GM18519 (cell line): ENCODE measurements around the gene ITGB3BP.
A peak's percentile ranks its signal among the peaks of the same experiment; 100 is the strongest.
"Not testable (repeated sequence)": the region's sequence is repeated elsewhere in the genome, so short reads cannot be mapped to it uniquely, and the experiment has no call there.

ENCODE experiments used
- ATAC-seq: cut with Tn5 transposase; IDR thresholded peaks from one replicate; pipeline ENCODE4 v1.9.1; 2021; ENCODE audit warnings: mild to moderate bottlenecking, moderate library complexity; ENCODE audit not compliant: unreplicated experiment, low FRiP score

Gene ITGB3BP, protein sequence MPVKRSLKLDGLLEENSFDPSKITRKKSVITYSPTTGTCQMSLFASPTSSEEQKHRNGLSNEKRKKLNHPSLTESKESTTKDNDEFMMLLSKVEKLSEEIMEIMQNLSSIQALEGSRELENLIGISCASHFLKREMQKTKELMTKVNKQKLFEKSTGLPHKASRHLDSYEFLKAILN

GRCh38 chr1:63522891-63523728 is at the start of gene ITGB3BP, which contains the start of gene EFCAB7:
ITGB3BP (minus strand) TSS chr1:63523225; CDS start chr1:63523133, 92 bp downstream.
EFCAB7 (plus strand) TSS chr1:63523525; CDS start chr1:63525573, 2,048 bp downstream.
- peak; percentile 89 for ATAC-seq

DNA sequence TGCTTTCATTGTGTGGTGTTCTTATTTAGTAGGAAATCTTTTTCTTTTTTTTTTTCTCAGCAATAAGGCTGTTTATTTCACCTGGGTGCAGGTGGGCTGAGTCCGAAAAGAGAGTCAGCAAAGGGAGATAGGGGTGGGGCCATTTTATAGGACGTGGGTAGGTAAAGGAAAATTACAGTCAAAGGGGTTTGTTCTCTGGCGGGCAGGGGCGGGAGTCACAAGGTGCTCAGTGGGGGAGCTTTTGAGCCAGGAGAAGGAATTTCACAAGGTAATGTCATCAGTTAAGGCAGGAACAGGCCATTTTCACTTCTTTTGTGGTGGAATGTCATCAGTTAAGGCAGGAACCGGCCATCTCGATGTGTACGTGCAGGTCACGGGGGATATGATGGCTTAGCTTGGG is 49.7 kb upstream of the ITGB3BP start:
- ATAC-seq: not testable (repeated sequence)

DNA sequence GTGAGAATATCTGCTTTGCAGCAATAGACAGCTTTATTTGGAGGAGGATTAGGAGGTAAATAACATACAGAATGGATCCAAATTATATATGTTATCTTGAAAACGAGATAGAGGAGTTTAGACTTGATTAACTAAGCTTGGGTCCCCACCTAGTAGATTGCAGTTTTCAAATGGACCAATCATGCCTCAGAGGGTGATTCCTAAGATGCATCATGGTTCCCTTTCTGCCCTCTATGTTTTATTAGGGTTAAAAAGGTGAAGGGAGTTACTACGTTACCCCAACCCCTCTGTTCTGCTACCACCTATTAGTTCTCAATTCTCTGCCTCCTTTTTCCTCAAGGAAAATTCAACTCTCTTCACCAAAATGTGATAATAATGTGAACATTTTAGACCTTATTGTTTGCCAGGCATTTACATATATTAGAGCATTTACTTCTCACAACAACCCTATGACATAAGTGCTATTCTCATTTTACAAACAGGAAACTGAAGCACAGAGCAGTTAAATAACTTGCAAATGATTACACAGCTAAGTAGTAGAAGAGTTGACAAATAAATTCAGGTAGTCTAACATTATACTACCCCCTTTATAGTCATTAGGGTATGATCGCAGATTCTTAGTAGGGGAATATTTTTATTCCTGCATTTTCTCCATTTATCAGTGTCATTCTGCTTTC is 46.8 kb upstream of the ITGB3BP start:
- no peak for ATAC-seq

DNA sequence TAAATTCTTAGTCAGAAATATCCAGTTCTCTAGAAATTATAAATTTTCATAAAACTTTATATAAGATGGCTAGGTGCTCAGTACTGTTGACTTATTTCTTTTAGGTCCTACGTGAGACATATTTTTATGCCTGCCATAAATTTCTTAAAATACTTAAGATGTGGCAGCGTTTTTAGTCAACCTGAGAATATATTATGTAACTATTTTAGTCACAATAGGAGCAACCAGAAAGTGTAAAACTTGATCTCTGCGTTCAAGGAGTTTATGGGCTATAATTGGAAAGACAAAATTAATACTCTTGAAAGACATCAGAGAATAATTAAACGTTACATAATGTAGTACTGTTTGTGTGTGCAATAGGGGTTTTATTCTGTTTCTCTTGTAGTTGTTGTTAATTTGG is 46.0 kb upstream of the ITGB3BP start:
- ATAC-seq: no peak

DNA sequence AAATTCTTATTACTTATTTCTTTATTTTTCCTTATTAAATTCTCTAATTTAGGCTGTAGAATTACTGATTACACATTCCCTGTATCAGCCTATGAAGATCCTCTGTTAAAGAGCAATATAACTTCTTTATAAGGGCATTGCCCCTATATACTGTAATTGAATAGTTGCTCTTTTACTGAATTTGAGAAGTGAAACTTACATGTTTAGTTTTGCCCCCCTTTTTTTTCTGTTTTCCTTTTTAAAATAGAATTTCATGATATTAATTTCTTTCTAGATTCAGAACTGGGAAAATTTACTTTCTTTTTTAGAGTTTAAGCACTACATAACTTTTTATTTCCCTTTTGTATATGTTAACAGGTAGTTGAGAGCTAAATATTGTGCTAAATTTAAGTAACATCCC is 40.7 kb upstream of the ITGB3BP start:
- ATAC-seq: peak; percentile 56

- no peak for ATAC-seq
Measured at GRCh38 chr1:63559357-63559756, 36.3 kb upstream of the ITGB3BP start.

DNA sequence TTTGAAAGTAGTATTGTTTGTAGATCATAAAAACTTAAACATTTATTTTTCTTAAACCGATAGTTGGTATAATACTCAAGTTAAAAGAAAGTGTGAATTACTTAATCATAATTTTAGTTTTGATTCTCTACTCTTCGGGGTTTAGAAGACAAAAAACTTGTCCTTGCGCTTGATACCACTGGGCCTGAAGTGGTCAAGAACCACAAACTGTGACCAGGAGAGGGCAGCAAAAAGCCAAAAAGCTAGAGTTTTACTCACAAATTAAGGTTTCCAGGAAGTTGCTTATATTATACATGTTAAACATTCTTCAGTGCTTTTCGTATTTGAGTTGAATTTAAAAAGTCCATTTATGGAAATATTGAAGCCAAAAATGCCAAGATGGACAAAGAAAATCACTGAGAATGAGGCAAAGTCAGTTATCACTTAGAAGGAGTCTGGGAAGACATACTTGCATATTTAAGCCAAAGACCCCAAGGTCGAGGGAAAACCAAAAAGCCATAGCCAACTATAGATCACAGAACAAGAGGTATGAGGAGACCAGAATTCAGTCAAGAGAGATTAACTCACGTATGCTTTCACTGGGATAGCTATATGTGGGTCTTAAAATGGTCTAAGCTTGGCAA is 34.5 kb upstream of the ITGB3BP start:
- ATAC-seq: no peak

DNA sequence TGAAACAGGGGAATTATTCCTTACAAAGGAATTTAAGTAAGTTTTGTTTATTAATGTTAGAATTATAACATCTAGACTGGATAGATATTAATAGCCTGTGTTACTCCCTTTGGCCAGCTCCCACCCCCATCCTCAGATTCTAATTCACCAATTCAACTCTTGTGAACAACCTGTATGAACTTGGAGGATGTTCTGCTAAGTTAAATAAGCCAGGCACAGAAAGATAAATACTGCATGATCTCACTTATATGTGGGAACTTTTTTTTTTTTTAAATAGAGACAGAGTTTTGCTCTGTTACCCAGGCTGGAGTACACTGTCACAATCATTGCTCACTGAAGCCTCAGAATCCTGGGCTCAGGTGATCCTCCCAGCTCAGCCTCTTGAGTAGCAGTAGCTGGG is 32.5 kb upstream of the ITGB3BP start:
- no peak for ATAC-seq

DNA sequence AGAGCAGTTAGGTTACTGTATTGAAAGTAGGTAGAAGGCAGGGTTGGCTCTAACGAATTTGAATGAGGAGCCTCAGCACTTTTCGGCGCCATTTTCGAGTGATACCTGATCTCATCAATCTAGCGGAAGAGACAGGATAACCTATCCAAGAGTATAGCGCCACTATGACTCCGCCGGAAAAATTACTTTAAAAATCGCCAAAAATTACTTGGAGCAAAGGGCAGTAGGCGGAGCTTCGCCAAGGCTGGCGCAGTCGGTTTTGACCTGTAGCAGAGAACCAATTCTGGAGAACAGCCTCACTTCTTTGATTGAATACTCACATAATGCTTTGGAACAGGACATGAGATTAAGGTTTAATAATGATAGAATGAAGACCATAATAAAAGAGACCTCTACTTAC is 25.9 kb upstream of the ITGB3BP start:
- no peak for ATAC-seq

GRCh38 chr1:63548303-63548702 is 25.3 kb upstream of the ITGB3BP start:
- no peak for ATAC-seq

DNA sequence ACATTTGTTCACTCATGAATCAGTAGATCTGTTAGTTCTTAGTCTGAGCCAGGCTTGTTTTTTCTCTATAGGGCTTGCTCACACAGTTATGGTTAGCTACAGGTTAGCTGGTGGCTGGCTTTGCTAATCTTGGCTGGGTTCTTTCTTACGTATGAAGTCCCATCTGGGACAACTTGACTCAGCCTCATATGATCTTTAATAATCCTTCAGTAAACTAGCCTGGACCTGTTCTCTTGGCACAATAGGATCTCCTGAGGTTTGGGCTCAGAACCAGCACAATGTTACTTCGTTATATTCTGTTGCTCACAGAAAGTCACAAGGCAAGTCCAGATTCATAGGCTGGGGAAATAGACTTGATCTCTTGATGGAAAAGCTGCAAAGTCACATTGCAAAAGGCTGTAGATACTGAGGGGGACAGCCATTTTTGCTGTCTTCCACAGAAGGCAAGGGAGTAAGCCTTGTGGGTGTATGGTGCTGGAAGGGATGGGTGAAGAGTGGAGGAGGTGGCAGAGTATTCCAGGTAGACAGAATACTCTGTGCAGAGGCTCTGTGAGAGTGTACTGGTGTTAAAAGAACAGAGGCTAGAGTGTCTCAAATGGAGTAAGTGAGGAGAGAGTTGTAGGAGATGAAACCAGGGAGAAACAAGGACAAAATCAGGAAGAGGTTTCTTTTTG is 24.7 kb upstream of the ITGB3BP start:
- no peak for ATAC-seq

GRCh38 chr1:63545780-63546179 is 22.8 kb upstream of the ITGB3BP start:
- ATAC-seq: no peak

DNA sequence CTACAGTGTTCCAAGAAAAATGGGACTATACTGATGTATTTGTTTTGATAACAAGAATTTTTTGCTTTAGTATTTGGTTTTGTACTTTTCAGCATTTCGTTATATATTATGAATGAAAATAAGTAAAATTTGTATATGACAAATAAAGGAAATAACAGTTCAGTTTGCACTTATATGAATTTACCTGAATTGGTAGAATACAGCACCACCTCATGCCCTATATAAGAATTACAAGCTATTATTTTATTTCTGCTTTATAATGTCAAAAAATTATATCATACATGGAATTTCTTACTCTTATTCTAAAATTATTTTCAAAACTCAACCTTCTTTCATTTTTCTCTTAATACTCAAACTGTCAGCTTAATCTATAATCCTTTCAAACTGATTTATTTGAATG is 14.9 kb upstream of the ITGB3BP start:
- ATAC-seq: no peak

- ATAC-seq: no peak
Measured at GRCh38 chr1:63537006-63537405, 14.0 kb upstream of the ITGB3BP start.

DNA sequence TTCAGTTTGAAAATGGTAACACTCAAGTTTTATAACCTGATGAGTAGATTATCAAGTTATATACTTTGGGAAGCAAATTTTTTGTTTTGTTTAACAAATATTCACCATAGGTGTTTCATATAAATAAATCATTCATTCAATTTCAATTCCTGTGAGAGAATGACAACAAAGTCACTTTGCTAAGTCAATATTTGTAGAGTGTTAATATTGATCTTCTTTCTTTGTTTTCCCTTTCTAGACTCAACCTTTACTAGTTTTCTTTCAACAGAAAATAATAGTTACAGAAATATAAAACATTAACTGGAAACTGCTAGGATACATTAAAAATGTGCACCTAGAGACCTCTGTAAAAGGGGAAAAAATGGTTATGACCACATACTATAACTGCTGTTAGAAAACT is 11.4 kb upstream of the ITGB3BP start:
- no peak for ATAC-seq

DNA sequence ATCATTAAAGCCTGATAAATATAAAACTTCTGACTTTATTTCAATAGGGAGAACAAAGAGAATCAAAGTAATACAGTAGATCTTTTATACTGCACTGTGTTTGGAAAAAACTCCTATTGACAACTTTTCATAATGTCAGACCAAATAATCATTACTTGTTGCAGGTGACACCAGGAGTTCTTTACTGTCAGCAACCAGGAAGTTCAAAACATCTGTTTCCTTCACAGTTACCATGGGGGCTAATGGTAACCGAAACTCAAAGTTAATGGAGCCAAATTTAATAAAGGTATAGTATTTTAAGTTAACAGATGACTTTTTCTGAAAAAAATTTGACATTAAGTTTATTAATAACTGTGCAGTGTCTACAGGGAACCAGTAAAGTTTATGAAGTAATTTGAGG is 10.9 kb upstream of the ITGB3BP start:
- ATAC-seq: no peak

GRCh38 chr1:63532727-63533126 is 9.7 kb upstream of the ITGB3BP start:
- ATAC-seq: no peak

GRCh38 chr1:63524201-63524600 is 1.2 kb upstream of the ITGB3BP start:
- ATAC-seq: no peak

DNA sequence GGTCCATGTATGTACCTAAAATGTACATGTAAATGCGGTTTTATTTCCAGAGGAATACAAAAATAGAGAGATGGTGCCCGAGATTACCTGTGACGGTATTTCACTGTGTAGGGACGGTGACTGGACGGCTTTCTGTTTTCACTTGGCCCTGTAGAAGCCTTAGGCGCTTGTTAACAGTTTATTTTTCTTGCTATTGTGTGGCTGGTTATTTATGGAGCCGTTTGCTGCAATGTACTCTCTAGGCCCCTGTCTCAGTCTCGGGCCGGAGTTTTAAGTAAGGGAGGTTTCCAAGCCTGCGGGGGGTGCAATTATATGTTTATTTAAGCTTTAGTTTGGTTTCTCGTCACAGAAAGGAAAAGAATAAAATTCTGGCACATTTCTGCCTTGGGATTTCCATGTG is 713 bp upstream of the ITGB3BP start:
- ATAC-seq: peak; percentile 9

DNA sequence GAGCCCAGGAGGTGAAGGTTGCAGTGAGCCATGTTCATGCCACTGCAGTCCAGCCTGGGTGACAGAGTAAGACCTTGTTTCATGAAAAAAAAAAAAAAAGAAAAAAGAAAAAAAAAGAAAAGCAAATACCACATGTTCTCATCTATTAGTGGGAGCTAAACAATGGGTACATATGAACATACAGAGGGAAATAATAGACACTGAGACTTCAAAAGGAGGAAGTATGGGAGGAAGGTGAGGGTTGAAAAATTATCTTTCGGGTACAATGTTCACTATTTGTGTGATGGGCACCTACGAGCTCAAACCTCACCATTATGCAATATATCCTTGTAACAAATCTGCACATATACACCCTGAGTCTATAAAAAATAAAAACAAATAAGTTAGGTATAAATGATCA is 6.4 kb downstream of the ITGB3BP start:
- no peak for ATAC-seq

DNA sequence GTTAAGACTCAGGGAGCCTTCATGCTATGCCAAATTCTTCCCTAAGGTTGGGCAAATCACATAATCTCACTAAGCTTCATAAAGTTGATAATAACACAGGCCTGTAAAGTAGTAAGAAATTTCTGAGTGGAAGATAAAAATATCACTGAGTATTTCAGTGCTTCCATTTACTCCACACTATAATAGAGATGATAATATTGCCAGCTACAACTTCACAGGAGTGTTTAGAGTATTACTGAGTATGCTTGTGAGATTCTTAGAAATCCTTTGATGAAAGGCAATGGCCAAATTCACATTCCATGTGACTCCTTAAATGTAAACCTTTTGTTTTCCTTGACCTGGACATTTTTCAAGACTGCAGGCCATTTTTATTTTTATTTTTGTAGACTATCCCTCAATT is 10.4 kb downstream of the ITGB3BP start:
- ATAC-seq: no peak
